ENCODE data around the gene ACOT9.
A peak's percentile ranks its signal among the peaks of the same experiment; 100 is the strongest.

Gene ACOT9

DNA sequence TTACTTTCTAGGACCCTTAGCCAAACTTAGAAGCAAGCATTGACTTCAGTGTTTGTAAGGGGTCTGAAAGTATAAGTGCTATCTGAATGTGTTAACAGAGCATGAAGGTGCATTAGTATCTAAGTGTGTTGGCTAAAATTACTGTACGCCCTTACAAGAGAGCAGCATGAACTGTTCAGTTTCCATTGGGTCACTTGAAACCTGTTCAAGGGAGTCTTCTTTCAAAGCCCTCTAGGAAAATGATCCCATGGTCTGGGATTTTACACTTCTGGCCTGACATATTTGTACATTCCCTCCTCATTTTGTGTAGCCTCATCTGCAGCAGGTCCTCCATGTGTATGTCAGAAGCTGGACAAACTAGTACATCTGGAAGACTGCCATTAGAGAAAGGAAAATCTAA, 72.5 kb downstream of the ACOT9 start:
- TF ChIP-seq EGR1 (IDR thresholded peaks at IDR 0.05): no peak
- no peak for TF ChIP-seq TAF1 (IDR thresholded peaks at IDR 0.05; ENCODE audit: low read depth)
- TF ChIP-seq MAX (IDR thresholded peaks at IDR 0.05): no peak
- no peak for TF ChIP-seq USF1 (IDR thresholded peaks at IDR 0.05)
- no peak for TF ChIP-seq EP300 (IDR thresholded peaks at IDR 0.05; ENCODE audit: borderline replicate concordance)
- no peak for TF ChIP-seq RAD21 (IDR thresholded peaks at IDR 0.05; ENCODE audit: low read depth)
- TF ChIP-seq ZBTB7A (IDR thresholded peaks at IDR 0.05; ENCODE audit: low read depth): no peak
- no peak for TF ChIP-seq NFIC (IDR thresholded peaks at IDR 0.05)

GRCh38 chrX:23668335-23668734, 74.7 kb downstream of the ACOT9 start:
- TF ChIP-seq MAX (IDR thresholded peaks at IDR 0.05): no peak
- TF ChIP-seq TAF1 (IDR thresholded peaks at IDR 0.05; ENCODE audit: low read depth): no peak
- no peak for TF ChIP-seq TCF12 (IDR thresholded peaks at IDR 0.05; ENCODE audit: low read depth)
- TF ChIP-seq FOXM1 (IDR thresholded peaks at IDR 0.05; ENCODE audit: borderline replicate concordance, low read depth): no peak
- TF ChIP-seq EP300 (IDR thresholded peaks at IDR 0.05; ENCODE audit: borderline replicate concordance): no peak
- no peak for TF ChIP-seq ZBTB7A (IDR thresholded peaks at IDR 0.05; ENCODE audit: low read depth)
- TF ChIP-seq CEBPB (IDR thresholded peaks at IDR 0.05): no peak
- no peak for TF ChIP-seq NFIC (IDR thresholded peaks at IDR 0.05)
- TF ChIP-seq TEAD4 (IDR thresholded peaks at IDR 0.05): no peak
- no peak for TF ChIP-seq REST (IDR thresholded peaks at IDR 0.05; ENCODE audit: low read depth)
- TF ChIP-seq YY1 (IDR thresholded peaks at IDR 0.05; ENCODE audit: low read depth): no peak
- TF ChIP-seq CREB1 (IDR thresholded peaks at IDR 0.05; ENCODE audit: low read depth): no peak
- TF ChIP-seq RAD21 (IDR thresholded peaks at IDR 0.05; ENCODE audit: low read depth): no peak
- no peak for TF ChIP-seq EGR1 (IDR thresholded peaks at IDR 0.05)
- TF ChIP-seq USF1 (IDR thresholded peaks at IDR 0.05): no peak

- no peak for TF ChIP-seq EP300 (IDR thresholded peaks at IDR 0.05; ENCODE audit: borderline replicate concordance)
- no peak for TF ChIP-seq FOXM1 (IDR thresholded peaks at IDR 0.05; ENCODE audit: borderline replicate concordance, low read depth)
- TF ChIP-seq TAF1 (IDR thresholded peaks at IDR 0.05; ENCODE audit: low read depth): peak; percentile 45; the same call in 1 of the 2 replicates
- peak; percentile 86 for TF ChIP-seq USF1 (IDR thresholded peaks at IDR 0.05)
- TF ChIP-seq YY1 (IDR thresholded peaks at IDR 0.05; ENCODE audit: low read depth): peak; percentile 36; the same call in 1 of the 2 replicates
- no peak for TF ChIP-seq NFIC (IDR thresholded peaks at IDR 0.05)
- TF ChIP-seq RAD21 (IDR thresholded peaks at IDR 0.05; ENCODE audit: low read depth): no peak
- TF ChIP-seq REST (IDR thresholded peaks at IDR 0.05; ENCODE audit: low read depth): no peak
- no peak for TF ChIP-seq EGR1 (IDR thresholded peaks at IDR 0.05)
- no peak for TF ChIP-seq ZBTB7A (IDR thresholded peaks at IDR 0.05; ENCODE audit: low read depth)
- no peak; the same call in none of the 2 replicates for TF ChIP-seq MAX (IDR thresholded peaks at IDR 0.05)
- TF ChIP-seq TCF12 (IDR thresholded peaks at IDR 0.05; ENCODE audit: low read depth): no peak
- peak; percentile 76 for TF ChIP-seq CEBPB (IDR thresholded peaks at IDR 0.05)
- no peak for TF ChIP-seq TEAD4 (IDR thresholded peaks at IDR 0.05)
- TF ChIP-seq CREB1 (IDR thresholded peaks at IDR 0.05; ENCODE audit: low read depth): no peak
These were observed 75.6 kb downstream of the ACOT9 start, which contains the start of gene PRDX4 for GRCh38 chrX:23667239-23668177. Gene PRDX4, plus strand, starts transcription at chrX:23667493. Its CDS starts 78 bp downstream, at chrX:23667571.

GRCh38 chrX:23666282-23666681, 76.8 kb downstream of the ACOT9 start:
- no peak for TF ChIP-seq REST (IDR thresholded peaks at IDR 0.05; ENCODE audit: low read depth)
- TF ChIP-seq MAX (IDR thresholded peaks at IDR 0.05): no peak
- no peak for TF ChIP-seq USF1 (IDR thresholded peaks at IDR 0.05)
- no peak for TF ChIP-seq EGR1 (IDR thresholded peaks at IDR 0.05)
- no peak for TF ChIP-seq RAD21 (IDR thresholded peaks at IDR 0.05; ENCODE audit: low read depth)
- TF ChIP-seq ZBTB7A (IDR thresholded peaks at IDR 0.05; ENCODE audit: low read depth): no peak
- TF ChIP-seq NFIC (IDR thresholded peaks at IDR 0.05): no peak
- no peak for TF ChIP-seq CREB1 (IDR thresholded peaks at IDR 0.05; ENCODE audit: low read depth)
- TF ChIP-seq CEBPB (IDR thresholded peaks at IDR 0.05): no peak
- no peak for TF ChIP-seq TEAD4 (IDR thresholded peaks at IDR 0.05)
- no peak for TF ChIP-seq TCF12 (IDR thresholded peaks at IDR 0.05; ENCODE audit: low read depth)
- no peak for TF ChIP-seq EP300 (IDR thresholded peaks at IDR 0.05; ENCODE audit: borderline replicate concordance)
- no peak for TF ChIP-seq FOXM1 (IDR thresholded peaks at IDR 0.05; ENCODE audit: borderline replicate concordance, low read depth)
- TF ChIP-seq TAF1 (IDR thresholded peaks at IDR 0.05; ENCODE audit: low read depth): no peak
- no peak for TF ChIP-seq YY1 (IDR thresholded peaks at IDR 0.05; ENCODE audit: low read depth)

Measured in Ishikawa (cell line).